Neuron (in vitro differentiated cells): ENCODE measurements around the gene PFKP.
"Not testable (repeated sequence)": the region's sequence is repeated elsewhere in the genome, so short reads cannot be mapped to it uniquely, and the experiment has no call there.

ENCODE experiments used
- H2AFZ ChIP-seq: one replicate; pipeline ENCODE4 v1.6.1; 2013; ENCODE audit warnings: low read depth, mild to moderate bottlenecking, inconsistent platforms, low read length, moderate library complexity
- H3K27me3 ChIP-seq: one replicate; pipeline ENCODE4 v1.6.1; 2013; ENCODE audit warnings: low read length; ENCODE audit not compliant: insufficient read depth
- H3K36me3 ChIP-seq: one replicate; pipeline ENCODE4 v1.6.1; 2013; ENCODE audit warnings: low read length; ENCODE audit not compliant: insufficient read depth
- H3K4me1 ChIP-seq: one replicate; pipeline ENCODE4 v1.6.1; 2013; ENCODE audit warnings: low read length; ENCODE audit not compliant: insufficient read depth
- H3K4me3 ChIP-seq: 2 replicates; pipeline ENCODE4 v1.5.1; 2013; ENCODE audit warnings: mild to moderate bottlenecking, low read length, moderate library complexity
- H3K9me3 ChIP-seq: one replicate; pipeline ENCODE4 v1.6.1; 2013; ENCODE audit warnings: low read length

Gene PFKP

DNA sequence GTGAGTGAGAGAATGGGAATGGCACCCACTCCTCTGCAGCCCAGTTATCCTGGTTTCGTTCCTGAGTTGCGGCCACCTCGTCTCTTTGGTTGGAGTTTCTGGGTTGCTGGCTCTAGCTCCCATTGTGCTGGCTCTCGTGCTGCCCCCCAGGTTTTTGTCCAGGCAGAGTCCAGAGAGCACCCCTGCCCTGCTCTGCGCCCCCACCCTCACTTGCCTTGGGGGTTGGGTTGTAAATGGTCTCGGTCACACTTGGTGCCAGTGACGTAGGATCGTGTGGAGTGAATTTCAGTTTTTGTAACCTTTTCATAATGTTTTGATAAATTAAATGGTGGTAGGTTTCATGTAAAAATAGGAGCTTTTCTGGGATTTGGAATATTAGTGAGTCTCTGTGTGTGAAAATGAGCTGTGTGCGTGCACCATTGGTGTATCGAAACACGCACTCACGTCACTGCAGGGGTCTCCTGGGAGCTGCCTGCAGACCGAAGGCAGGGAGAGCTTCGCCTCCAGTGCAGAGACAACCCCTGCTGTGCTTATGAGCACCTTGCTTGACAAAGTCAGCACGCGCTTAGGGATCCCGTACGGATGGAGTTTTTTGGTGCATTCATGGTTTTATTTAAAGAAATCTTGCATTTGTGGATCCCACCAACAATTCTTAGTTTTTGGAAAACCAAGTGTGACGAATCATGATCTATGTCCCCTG lies 32.9 kb downstream of the PFKP start:
- H3K4me1 ChIP-seq = peaks cover 8% of the 10 kb centered on the region
- no peaks in the 10 kb centered on the region for H3K36me3 ChIP-seq
- no peak overlapping the region for H3K4me3 ChIP-seq
- no peaks in the 10 kb centered on the region for H3K27me3 ChIP-seq
- H2AFZ ChIP-seq = no peak overlapping the region
- peaks cover 4% of the 10 kb centered on the region for H3K9me3 ChIP-seq

DNA sequence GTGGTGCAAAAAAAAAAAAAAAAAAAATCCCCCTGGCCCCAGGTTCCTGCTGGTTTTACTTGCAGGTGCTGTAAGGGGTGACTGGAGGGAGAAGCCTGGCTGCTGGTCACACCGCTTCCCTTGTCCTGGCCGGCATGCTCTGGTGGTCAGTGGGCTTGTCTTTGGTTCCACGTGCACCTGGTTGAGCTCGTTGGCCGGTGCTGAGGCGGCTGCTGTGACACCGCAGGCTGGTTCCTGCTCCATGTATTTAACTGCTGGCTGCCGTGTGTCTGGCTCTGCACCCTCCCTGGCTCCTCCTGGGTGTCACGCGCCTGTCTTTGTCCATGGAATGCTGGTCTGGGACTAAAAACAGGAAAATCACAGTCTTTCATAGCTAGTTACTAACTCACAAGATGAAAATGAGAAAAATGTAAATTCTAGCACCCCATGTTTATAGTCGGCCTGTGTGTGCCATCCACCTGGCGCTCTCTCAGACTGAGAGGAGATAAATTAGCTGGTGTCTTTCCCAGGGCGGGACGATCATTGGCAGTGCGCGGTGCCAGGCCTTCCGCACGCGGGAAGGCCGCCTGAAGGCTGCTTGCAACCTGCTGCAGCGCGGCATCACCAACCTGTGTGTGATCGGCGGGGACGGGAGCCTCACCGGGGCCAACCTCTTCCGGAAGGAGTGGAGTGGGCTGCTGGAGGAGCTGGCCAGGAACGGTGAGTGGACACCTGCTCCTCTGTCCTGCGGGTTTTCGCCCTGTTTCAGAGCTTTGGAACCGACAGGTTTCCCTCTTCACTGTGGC lies 33.7 kb downstream of the PFKP start:
- Histone ChIP-seq H3K9me3 (peaks cover 4% of the 10 kb centered on the region), H3K4me1 (peaks cover under 1% of the 10 kb centered on the region), H2AFZ (no peak overlapping the region), H3K27me3 (no peaks in the 10 kb centered on the region), H3K36me3 (no peaks in the 10 kb centered on the region), H3K4me3 (no peak overlapping the region)

DNA sequence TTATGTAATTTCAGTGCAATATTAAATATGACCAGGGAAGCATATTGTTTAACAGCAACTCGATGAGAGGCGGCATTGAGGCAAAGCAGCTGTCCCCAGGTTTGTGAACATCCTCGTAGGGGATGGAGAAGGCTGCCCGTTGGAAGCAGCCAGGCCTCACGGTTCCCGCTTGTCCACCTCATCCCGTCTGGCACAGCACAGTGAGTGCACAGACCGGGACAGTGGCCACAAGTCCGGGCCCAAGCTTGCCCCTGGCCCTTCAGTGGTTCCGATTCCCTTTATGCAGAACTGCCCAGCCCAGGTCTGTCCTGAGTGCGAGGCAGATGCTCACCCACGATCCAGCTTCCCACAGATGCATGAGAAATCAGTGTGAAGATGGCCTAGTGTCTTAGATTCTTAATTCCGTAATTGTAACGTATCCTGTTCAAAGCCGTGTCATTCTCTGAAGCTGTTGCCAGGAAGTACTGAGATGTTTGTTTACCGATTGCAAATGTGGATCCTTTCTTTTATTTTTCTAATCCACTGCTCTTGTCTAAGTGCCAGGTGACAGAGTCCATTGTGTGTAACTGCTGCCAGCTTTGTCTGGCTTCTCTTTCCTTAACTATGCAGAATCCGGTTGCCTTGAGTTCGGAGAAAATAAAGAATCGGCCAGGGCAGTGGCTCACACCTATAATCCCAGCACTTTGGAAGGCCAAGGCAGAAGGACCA lies 35.5 kb downstream of the PFKP start:
- H3K27me3 ChIP-seq = no peaks in the 10 kb centered on the region
- H3K4me3 ChIP-seq = no peak overlapping the region
- no peaks in the 10 kb centered on the region for H3K36me3 ChIP-seq
- no peaks in the 10 kb centered on the region for H3K4me1 ChIP-seq
- peaks cover 4% of the 10 kb centered on the region for H3K9me3 ChIP-seq
- no peak overlapping the region for H2AFZ ChIP-seq

DNA sequence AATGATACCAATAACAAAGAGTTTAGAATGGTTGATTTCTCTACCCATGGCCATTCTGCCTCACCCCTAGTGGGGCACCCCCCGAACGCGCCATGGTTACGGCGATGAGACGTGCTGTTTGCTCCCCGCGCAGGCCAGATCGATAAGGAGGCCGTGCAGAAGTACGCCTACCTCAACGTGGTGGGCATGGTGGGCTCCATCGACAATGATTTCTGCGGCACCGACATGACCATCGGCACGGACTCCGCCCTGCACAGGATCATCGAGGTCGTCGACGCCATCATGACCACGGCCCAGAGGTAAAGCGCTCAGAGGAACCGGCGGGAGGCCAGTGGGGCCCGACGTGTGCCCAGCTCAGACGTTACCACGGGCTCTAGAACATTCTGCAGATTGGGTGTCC lies 36.3 kb downstream of the PFKP start:
- Histone ChIP-seq H2AFZ (no peak overlapping the region), H3K36me3 (no peaks in the 10 kb centered on the region), H3K27me3 (no peaks in the 10 kb centered on the region), H3K4me1 (no peaks in the 10 kb centered on the region), H3K9me3 (peaks cover 4% of the 10 kb centered on the region), H3K4me3 (no peak overlapping the region)

DNA sequence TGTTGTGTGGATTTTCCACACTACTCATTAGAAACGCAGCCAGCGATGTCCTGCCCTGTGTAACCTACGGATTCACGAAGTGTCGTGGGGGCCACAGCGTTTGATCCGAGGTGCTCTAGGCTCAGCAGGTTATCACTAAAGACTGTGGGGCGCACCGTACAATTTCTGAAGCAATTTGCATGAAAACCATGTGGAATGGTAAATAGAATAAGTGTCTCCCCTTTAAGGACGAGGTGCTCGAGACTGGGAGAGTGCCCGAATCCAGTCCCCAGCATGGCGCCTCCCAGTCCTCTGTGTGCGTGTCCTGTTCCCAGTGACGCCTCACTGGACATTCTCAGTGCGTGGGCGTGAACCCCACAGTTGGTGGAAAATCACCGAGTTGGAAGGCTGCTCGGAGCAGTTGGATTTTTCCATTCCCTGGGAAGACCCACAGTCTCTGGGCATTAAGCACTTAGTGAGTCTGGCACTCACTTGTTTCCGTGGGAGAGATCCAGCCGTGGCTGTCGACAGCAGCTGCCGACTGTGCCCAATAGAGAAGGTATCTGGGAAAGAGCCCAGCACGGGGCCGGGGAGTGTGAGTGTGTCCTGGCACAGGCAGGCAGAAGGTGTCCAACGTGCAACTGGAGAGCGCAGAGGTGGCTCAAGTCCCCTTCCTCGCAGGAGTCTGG lies 37.0 kb downstream of the PFKP start:
- peaks cover 4% of the 10 kb centered on the region for H3K9me3 ChIP-seq
- H3K4me3 ChIP-seq = no peak overlapping the region
- no peak overlapping the region for H2AFZ ChIP-seq
- H3K36me3 ChIP-seq = no peaks in the 10 kb centered on the region
- no peaks in the 10 kb centered on the region for H3K27me3 ChIP-seq
- no peaks in the 10 kb centered on the region for H3K4me1 ChIP-seq

DNA sequence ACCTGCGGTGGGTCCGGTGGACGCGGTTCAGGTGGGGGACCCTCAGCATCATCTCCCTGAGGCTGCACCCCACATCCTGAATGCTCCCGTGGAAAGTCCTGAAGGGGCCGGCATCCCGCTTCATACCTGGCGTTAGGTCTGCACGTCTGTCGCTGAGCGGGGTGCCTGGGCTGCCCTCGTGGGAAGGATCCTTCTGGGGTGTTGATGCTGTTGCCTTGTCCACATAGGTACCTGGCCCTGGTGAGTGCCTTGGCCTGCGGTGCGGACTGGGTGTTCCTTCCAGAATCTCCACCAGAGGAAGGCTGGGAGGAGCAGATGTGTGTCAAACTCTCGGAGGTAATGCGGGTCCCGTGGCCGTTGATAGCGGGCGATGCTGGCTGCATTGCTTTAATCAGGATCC lies 37.8 kb downstream of the PFKP start:
- Histone ChIP-seq H3K36me3 (no peaks in the 10 kb centered on the region), H3K4me3 (no peak overlapping the region), H2AFZ (no peak overlapping the region), H3K27me3 (no peaks in the 10 kb centered on the region), H3K4me1 (no peaks in the 10 kb centered on the region), H3K9me3 (peaks cover 2% of the 10 kb centered on the region)

DNA sequence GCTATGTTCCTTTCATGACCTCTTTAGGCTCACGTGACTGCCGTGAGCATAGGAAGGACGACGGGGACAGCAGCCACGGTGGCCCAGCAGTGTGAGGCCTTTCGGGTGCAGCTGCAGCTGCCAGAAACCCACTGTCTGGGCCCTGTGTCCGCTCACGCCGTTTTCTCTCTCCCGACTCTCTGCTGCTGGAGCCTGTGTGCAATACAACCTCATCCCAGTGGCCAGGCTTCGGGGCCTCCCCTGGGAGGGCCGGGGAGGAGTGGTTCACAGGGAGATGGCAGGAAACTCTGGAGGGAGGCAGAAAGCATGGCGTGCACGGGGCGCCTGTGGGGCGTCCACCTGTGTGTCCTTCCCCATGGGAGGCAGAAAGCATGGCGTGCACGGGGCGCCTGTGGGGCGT lies 38.6 kb downstream of the PFKP start:
- no peak overlapping the region for H3K4me3 ChIP-seq
- no peaks in the 10 kb centered on the region for H3K36me3 ChIP-seq
- no peaks in the 10 kb centered on the region for H3K9me3 ChIP-seq
- no peaks in the 10 kb centered on the region for H3K27me3 ChIP-seq
- H2AFZ ChIP-seq = no peak overlapping the region
- no peaks in the 10 kb centered on the region for H3K4me1 ChIP-seq

DNA sequence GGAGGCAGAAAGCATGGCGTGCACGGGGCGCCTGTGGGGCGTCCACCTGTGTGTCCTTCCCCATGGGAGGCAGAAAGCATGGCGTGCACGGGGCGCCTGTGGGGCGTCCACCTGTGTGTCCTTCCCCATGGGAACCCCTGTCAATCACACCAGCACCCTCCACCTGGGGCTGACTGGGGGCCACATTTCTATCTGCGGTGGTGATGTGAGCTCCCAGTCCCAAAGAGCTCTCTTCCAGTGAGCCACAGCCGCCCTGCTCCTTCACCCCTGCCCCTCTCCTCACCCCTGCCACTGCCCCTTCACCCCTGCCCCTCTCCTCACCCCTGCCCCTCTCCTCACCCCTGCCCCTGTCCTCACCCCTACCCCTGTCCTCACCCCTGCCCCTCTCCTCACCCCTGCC lies 39.0 kb downstream of the PFKP start:
- not testable (repeated sequence) for H3K4me1 ChIP-seq, H3K4me3 ChIP-seq, H3K9me3 ChIP-seq, H2AFZ ChIP-seq, H3K36me3 ChIP-seq, H3K27me3 ChIP-seq

DNA sequence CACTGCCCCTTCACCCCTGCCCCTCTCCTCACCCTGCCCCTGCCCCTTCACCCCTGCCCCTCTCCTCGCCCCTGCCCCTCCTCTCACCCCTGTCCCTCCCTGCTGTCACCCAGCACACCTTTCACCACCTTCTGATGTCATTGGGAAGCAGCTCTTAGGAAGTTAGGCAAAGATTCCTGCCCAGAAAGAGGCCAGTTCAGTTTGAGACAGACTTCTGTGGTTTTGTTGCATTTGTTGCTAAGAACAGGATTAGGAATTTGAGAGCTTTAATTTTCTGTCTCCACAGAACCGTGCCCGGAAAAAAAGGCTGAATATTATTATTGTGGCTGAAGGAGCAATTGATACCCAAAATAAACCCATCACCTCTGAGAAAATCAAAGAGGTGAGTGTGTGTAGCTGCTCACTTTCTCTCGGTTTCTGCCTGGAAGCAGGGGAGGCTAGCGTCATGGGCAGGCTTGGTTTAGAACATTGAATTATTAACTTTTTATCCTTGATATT lies 39.6 kb downstream of the PFKP start:
- Histone ChIP-seq H3K4me3 (no peak overlapping the region), H3K9me3 (no peaks in the 10 kb centered on the region), H3K27me3 (no peaks in the 10 kb centered on the region), H3K36me3 (no peaks in the 10 kb centered on the region), H3K4me1 (no peaks in the 10 kb centered on the region), H2AFZ (no peak overlapping the region)

DNA sequence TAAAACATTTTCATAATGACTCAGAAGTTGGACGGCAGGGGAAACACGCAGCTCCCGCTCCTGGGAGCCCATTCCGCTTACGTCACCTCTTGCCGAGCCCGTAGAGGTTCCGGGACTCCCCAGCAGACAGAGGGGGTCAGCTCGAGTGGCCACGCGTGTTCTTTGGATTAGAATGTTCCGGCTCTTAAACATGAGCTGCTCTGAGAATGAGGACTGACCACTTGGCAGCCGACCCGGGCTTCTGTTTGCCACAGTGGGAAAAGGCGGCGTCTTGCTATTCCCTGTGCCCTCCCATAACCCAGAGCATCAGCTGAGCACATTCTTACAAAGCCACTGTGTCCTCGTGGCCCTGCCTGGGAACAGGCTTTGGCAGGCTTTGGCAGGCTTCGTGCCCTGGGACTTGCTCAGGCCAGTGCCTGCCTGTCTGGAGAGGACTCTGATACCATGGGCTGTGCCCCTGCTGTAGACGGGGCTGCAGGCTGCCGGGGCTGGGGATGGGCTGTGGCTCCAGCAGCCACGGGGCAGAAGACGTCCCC lies 40.1 kb downstream of the PFKP start:
- Histone ChIP-seq H3K27me3 (no peaks in the 10 kb centered on the region), H2AFZ (no peak overlapping the region), H3K9me3 (no peaks in the 10 kb centered on the region), H3K4me3 (no peak overlapping the region), H3K36me3 (no peaks in the 10 kb centered on the region), H3K4me1 (no peaks in the 10 kb centered on the region)

DNA sequence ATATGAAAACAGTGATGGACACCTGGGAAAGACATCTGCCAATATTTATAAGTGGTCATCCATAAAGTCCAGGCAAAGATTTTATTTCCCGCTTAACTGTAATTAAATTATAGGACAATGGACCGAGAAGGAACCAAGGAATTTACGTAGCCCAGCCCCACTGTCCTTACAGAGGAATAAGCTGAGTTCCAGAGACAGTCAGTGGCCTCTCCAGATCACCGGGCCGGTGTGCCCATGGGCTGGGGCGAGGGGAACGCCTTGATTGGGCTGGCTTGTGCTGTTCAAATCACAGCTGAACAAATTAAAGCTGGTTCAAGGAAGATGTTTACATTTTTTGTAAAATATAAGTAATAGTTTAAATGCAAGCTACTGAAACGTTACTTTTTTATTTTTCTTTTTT lies 40.7 kb downstream of the PFKP start:
- H3K27me3 ChIP-seq = no peaks in the 10 kb centered on the region
- H3K36me3 ChIP-seq = no peaks in the 10 kb centered on the region
- H3K4me3 ChIP-seq = no peak overlapping the region

DNA sequence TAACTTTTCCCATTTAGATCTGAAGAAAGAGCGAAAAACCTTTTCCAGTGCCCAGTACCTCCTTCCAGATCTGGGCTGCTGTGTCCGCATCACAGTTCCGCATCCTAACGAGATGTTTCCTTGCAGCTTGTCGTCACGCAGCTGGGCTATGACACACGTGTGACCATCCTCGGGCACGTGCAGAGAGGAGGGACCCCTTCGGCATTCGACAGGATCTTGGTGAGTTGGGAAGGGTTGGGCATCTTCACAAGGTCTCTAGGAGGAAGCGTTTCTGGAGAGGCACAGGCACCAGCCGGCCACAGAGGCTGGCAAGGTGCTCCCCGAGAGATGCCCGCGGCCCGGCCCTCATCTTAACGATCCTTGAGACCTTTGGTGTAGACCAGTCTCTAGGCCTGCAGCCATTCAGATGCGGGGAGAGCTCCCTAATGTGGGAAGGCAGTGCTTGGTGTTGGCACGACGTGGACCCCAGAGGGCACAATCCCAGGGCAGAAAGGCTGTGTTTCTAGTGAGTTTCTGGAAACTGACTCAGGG lies 41.3 kb downstream of the PFKP start:
- Histone ChIP-seq H3K36me3 (no peaks in the 10 kb centered on the region), H3K4me1 (no peaks in the 10 kb centered on the region), H3K4me3 (no peak overlapping the region), H2AFZ (no peak overlapping the region), H3K27me3 (no peaks in the 10 kb centered on the region), H3K9me3 (no peaks in the 10 kb centered on the region)

More for the DNA sequence above, 40.7 kb downstream of the PFKP start:
- Histone ChIP-seq H3K9me3 (no peaks in the 10 kb centered on the region), H3K4me1 (no peaks in the 10 kb centered on the region), H2AFZ (no peak overlapping the region)
